ENCODE data around the gene TRIM44.
"Not testable (repeated sequence)": the region's sequence is repeated elsewhere in the genome, so short reads cannot be mapped to it uniquely, and the experiment has no call there.

TRIM44 gene

DNA sequence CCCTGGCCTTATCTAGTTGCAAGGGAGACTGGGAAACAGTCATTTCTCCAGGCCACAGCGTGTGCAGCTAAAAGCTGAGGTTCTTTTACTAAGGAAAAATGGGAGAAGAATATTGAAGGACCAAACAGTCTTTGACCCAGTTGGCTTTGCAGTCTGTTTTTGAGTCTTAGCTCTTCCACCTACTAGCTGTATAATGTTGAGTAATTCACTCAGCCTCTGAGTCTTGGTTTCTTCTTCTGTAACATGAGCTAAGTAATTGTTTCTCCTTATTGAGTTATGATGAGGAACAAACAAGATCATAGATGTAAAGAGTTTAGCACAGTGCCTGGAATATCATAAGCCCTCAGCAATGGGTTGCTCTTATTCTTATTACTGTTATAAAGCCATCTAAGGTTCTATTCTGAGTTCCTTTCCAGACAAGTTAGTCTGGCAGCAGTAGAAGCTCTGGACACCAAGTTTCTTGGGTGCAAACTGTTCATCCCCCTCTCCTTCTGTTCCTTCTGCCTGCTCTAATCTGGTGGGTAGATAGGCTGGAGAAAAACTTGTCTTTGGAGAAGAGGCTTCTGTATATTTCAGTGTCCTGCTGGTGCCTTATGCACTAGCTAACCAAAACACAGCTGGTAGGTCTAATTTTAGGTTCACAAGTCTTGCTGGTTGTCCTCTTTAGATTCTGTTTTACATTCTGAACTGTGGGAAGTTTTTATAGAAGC, 13.5 kb downstream of the TRIM44 start:
- no peak for FAIRE-seq

GRCh38 chr11:35676611-35676965, 14.0 kb downstream of the TRIM44 start:
- FAIRE-seq, result no peak

DNA sequence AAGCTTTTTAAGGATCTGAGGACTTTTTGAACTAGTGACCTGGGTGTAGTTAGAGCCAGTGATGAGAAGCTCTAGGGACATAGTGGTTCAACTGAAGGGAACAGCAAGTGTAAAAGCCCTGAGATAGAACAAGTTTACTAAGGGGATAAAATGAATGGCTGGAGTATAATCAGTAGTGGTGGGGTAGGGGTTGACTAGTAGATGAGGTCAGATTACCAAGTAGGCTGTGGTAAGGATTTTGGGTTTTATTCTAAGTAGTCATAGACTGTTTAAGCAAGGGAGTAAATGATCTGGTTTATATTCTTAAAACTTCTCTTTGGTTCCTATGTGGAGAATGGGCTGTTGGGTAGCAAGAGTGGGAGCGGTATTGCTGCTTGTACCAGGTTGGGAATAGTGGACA, 15.3 kb downstream of the TRIM44 start:
- no peak for FAIRE-seq

GRCh38 chr11:35678471-35678870, 15.9 kb downstream of the TRIM44 start:
- FAIRE-seq, result no peak

- FAIRE-seq, result no peak
These were observed 16.4 kb downstream of the TRIM44 start for GRCh38 chr11:35678975-35679374.

GRCh38 chr11:35680506-35680905, 17.9 kb downstream of the TRIM44 start:
- no peak for FAIRE-seq

- FAIRE-seq, result no peak
These were observed 18.7 kb downstream of the TRIM44 start for GRCh38 chr11:35681163-35681767.

DNA sequence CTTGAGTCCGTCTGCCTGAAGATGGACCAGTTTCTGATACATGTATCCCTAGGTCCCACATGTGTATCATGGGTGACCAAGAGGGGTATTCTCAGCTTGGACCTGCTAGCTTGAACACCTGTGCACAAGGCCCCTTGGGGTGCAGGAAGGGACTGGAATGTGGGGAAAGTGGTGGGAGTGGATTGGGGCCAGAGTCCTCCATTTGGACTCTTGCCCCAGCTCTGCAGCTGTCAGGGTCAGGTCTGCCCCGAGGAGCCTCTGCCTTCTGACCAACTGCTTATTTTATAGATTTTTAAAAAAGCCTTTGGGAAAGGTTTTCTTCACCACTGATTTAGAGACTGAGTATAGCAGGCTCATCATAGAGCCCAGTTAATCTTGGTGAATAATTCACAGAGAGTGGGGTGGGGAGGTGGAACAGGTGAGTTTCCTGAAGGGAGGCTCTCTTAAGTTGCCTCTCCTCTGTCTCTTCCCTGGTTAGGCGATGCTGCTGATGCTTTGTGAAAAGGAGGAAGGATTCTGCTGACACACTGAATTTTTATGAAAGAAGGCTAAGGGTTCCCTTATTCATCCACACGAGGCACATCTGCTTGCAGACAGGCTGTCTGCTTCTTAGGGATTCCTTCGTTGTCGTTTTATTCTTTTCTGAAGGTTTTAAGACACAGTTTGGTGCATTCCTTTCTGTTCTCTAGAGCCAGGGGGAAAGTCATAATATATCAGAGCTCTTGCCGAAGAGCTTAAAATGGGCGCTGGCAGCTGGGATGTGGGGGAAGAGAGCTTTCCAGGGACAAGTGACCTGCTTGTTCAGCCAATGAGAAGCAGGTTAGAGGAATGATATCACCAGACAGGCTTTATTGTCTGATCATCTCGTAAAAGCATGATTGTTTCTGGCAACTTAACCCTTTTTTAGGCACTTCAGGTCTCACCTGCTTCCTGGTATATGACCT, 19.9 kb downstream of the TRIM44 start:
- peak; percentile 48 for FAIRE-seq

DNA sequence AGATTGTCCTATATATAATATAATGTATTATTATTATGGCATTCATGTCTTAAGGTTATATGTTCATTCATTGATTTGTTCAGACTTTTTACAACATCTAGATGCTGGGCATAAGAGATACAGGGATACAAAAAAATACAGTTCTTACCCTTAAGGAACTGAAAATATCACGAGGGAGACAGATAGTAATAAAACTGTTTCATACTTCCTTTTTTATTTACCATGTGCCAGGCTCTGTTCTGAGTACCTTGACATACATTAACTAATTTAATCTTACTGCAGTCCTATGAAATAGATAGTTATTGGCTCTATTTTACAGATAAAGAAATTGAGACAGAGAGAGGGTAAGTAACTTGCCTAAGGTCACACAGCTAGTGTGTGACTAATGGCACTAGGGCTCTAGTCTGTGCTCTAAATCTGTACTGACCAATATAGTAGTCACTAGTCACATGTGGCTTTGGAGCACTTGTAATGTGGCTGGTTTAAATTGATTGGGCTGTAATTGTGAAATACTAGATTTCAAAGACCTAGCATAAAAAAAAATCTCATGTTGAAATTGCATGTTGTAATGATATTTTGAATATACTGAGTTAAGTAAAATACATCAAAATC, 21.3 kb downstream of the TRIM44 start:
- FAIRE-seq, result no peak

GRCh38 chr11:35688023-35688422, 25.4 kb downstream of the TRIM44 start:
- FAIRE-seq, result no peak

- no peak for FAIRE-seq
These were observed 26.8 kb downstream of the TRIM44 start for GRCh38 chr11:35689081-35689996.

GRCh38 chr11:35702126-35702525, 39.6 kb downstream of the TRIM44 start:
- no peak for FAIRE-seq

DNA sequence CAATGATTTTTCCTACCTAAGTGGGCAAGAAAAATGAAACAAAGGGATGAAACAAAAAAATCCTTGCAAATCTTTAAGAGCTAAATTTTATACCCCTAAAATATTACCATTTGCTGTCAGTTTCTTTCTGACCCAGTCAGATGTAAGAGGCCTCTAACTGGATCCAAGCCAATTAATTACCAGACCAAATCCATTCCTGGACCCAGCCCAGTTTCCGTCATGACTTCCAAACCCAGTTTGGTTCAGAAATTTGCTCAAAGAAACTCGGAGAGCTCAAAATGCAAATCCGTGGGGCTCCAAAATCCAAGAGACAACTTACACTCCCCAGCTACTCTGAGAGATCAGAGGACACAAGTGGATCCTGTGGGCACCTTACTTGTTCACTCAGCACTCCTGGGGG, 46.8 kb downstream of the TRIM44 start:
- FAIRE-seq, result no peak

DNA sequence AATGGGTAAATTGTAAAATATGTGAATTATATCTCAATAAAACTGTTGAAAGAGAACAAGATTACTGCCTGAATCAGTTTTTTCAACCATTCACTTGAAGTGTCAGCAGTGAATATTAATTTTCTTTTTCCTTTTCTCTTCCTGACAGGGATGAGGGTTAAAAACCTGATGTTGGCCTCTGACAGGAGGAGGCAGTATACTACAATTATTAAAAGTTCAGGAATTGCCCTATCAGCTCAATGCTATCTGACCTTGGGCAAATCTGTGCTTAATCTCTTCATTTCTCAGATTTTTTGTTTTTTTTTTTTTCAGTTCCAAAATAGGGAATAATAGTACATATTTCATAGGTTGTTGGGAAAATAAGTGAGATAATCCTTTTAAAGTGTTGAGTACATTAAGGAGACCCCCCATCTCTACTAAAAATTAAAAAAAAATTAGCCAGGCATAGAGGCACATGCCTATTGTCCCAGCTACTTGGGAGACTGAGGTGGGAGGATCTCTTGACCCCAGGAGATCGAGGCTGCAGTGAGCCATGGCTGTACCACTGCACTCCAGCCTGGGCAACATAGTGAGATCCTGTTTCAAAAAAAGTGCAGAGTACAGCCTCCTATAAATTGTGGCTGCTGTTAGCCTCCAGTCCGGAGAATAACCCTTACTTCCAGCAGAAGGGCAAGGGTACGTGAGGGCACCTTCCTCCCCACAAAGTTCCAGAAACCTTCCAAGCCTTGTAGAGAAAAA, 48.8 kb downstream of the TRIM44 start:
- no peak for FAIRE-seq

DNA sequence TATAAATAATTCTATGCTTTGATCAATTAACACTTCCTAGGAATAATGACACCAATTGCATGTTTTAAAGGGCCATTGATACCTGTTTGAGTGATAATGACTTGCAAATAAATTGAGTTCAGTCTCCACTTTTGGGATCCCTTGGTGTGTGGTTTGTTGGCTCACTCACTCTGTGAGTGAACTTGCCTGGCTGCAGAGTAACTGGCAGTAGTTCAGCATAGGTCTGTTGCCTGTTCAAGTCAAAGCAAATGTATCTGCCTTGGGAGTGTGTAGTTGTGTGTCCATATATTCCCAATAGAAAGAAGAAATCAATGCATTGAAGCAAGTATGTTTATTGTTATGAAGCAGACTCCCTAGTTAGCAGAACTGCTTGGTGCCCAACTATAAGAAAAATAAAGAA, 49.3 kb downstream of the TRIM44 start:
- no peak for FAIRE-seq

DNA sequence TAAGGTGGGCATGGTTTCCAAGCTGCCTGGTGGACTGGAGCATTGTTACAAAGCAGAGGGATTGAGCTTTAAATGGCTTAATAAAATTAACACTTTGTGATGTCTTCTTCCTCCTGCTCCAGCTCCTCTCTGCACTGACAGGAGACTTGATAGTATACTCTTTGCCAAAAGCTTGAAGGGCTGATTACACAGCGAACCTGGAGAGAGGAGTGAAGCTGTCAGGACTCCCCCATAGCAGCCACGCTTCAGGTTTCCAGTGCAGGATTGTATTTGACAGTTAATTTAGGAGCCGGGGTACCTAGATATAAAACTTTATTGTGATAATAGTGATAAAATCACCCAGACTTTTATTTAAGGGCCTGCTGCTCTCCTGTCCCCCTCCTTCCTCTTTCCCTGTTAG, 50.0 kb downstream of the TRIM44 start:
- no peak for FAIRE-seq

GRCh38 chr11:35714882-35715627, 52.5 kb downstream of the TRIM44 start:
- no peak for FAIRE-seq

GRCh38 chr11:35715677-35716076, 53.1 kb downstream of the TRIM44 start:
- FAIRE-seq, result not testable (repeated sequence)

GRCh38 chr11:35717043-35717442, 54.5 kb downstream of the TRIM44 start:
- no peak for FAIRE-seq

DNA sequence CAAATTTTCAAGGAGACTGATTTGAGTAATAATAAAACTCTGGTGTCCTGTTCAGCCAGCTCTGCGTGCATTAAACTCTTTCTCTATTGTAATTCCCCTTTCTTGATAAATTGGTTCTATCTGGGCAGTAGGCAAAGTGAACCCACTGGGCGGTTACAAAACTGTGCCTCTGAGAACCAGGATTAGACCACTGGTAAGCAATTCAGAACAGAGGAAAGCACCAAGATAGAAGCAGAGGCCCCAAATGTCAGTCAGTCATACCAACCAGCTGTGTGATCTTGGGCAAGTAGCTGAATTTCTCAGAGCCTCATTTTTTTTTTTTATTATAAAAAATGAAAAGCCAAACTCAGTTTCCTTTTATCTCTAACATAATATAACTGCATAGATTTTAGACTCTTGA, 54.9 kb downstream of the TRIM44 start:
- FAIRE-seq, result no peak

Measured in endometrium (tissue), 2 donors.